ENCODE measurements around the gene PKN1. TPM values are rescaled to one million over a fixed set of nuclear protein-coding genes. Genes with fewer than 3 reads are reported as not detected.
A peak's percentile ranks its signal among the peaks of the same experiment; 100 is the strongest.

The PKN1 gene
- polyA plus RNA-seq, 1 donor (not counting 4 experiments of a cell fraction or from before 2014, with no cell fraction given): 0.62 TPM

- H3K27me3 ChIP-seq (ENCODE audit: control insufficient read depth, extremely low read depth, insufficient read depth, low read length): no peaks in the 10 kb centered on the region
- H2AFZ ChIP-seq (ENCODE audit: control insufficient read depth, low read length): no peak overlapping the region
- no peak for DNase-seq (ENCODE audit: low read depth, low spot score)
- H3K36me3 ChIP-seq (ENCODE audit: control insufficient read depth in 2 of 2, extremely low read depth in 1 of 2, insufficient read depth in 2 of 2, low read length in 2 of 2): peaks cover 39 to 50% of the 10 kb centered on the region in 2 experiments
- FAIRE-seq: no peak
- peaks cover 83% of the 10 kb centered on the region for H3K79me2 ChIP-seq (ENCODE audit: control insufficient read depth, insufficient read depth, low read length)
- H3K4me1 ChIP-seq (ENCODE audit: control insufficient read depth, extremely low read depth, insufficient read depth, low read length): peaks cover 11% of the 10 kb centered on the region
- no peaks in the 10 kb centered on the region for H3K9me3 ChIP-seq (ENCODE audit: control insufficient read depth, low read depth, low read length)
- no peak overlapping the region for H3K9ac ChIP-seq (ENCODE audit: control insufficient read depth, extremely low read depth, insufficient read depth, low read length)
- dilution Hi-C loops (cut with MboI; ENCODE audit: extremely low pct_ligation_motif_present, low sequenced_read_pairs): no loop called here
- TF ChIP-seq EZH2 (IDR thresholded peaks at IDR 0.05; ENCODE audit: low read length) (no peak), CTCF (optimal IDR thresholded peaks at IDR 0.05 in 1 of 3, IDR thresholded peaks at IDR 0.05 in 1 of 3, conservative IDR thresholded peaks at IDR 0.05 in 1 of 3; ENCODE audit: extremely low read depth in 1 of 3, insufficient read depth in 2 of 3, low read length in 3 of 3) (no peak)
- H3K9me1 ChIP-seq (ENCODE audit: control insufficient read depth, extremely low read depth, insufficient read depth, low read length): peaks cover 2% of the 10 kb centered on the region
- H3K27ac ChIP-seq (ENCODE audit: control insufficient read depth, insufficient read depth, low read length): no peak overlapping the region
- H3K4me3 ChIP-seq (ENCODE audit: control insufficient read depth in 2 of 3, extremely low read depth in 1 of 3, insufficient read depth in 2 of 3, low read depth in 1 of 3, low read length in 3 of 3): no peak overlapping the region
- peaks cover 48% of the 10 kb centered on the region for H4K20me1 ChIP-seq (ENCODE audit: control insufficient read depth, extremely low read depth, insufficient read depth, low read length)
- H3K4me2 ChIP-seq (ENCODE audit: control insufficient read depth, extremely low read depth, insufficient read depth, low read depth, low read length): no peak overlapping the region
Observed at GRCh38 chr19:14413693-14414181, 19.4 kb upstream of the PKN1 start.

- H3K36me3 ChIP-seq (ENCODE audit: control insufficient read depth in 2 of 2, extremely low read depth in 1 of 2, insufficient read depth in 2 of 2, low read length in 2 of 2): peaks cover 28 to 38% of the 10 kb centered on the region in 2 experiments
- H3K27me3 ChIP-seq (ENCODE audit: control insufficient read depth, extremely low read depth, insufficient read depth, low read length): no peaks in the 10 kb centered on the region
- FAIRE-seq (peak; percentile 20), DNase-seq (ENCODE audit: low read depth, low spot score) (no peak)
- no peak overlapping the region for H2AFZ ChIP-seq (ENCODE audit: control insufficient read depth, low read length)
- peaks cover 48% of the 10 kb centered on the region for H4K20me1 ChIP-seq (ENCODE audit: control insufficient read depth, extremely low read depth, insufficient read depth, low read length)
- H3K79me2 ChIP-seq (ENCODE audit: control insufficient read depth, insufficient read depth, low read length): peaks cover 85% of the 10 kb centered on the region
- H3K4me3 ChIP-seq (ENCODE audit: control insufficient read depth in 2 of 3, extremely low read depth in 1 of 3, insufficient read depth in 2 of 3, low read depth in 1 of 3, low read length in 3 of 3): no peak overlapping the region
- H3K4me2 ChIP-seq (ENCODE audit: control insufficient read depth, extremely low read depth, insufficient read depth, low read depth, low read length): no peak overlapping the region
- H3K9me1 ChIP-seq (ENCODE audit: control insufficient read depth, extremely low read depth, insufficient read depth, low read length): peaks cover 2% of the 10 kb centered on the region
- no peak overlapping the region for H3K9ac ChIP-seq (ENCODE audit: control insufficient read depth, extremely low read depth, insufficient read depth, low read length)
- TF ChIP-seq CTCF (optimal IDR thresholded peaks at IDR 0.05 in 1 of 3, IDR thresholded peaks at IDR 0.05 in 1 of 3, conservative IDR thresholded peaks at IDR 0.05 in 1 of 3; ENCODE audit: extremely low read depth in 1 of 3, insufficient read depth in 2 of 3, low read length in 3 of 3): no peak
- no peak for TF ChIP-seq EZH2 (IDR thresholded peaks at IDR 0.05; ENCODE audit: low read length)
- H3K9me3 ChIP-seq (ENCODE audit: control insufficient read depth, low read depth, low read length): no peaks in the 10 kb centered on the region
- dilution Hi-C loops (cut with MboI; ENCODE audit: extremely low pct_ligation_motif_present, low sequenced_read_pairs): no loop called here
- peaks cover 11% of the 10 kb centered on the region for H3K4me1 ChIP-seq (ENCODE audit: control insufficient read depth, extremely low read depth, insufficient read depth, low read length)
- no peak overlapping the region for H3K27ac ChIP-seq (ENCODE audit: control insufficient read depth, insufficient read depth, low read length)
Observed at GRCh38 chr19:14414926-14415690, 18.0 kb upstream of the PKN1 start.
